GM12872 (cell line): Measurements from ENCODE around the gene KDM6A.
A peak's percentile ranks its signal among the peaks of the same experiment; 100 is the strongest.

Experiments used
- TF ChIP-seq, protein P1 (sequence below): IDR thresholded peaks from 3 replicates; pipeline ENCODE4 v1.5.1; 2011; ENCODE audit warnings: low read depth, mild to moderate bottlenecking, low read length, moderate library complexity; ENCODE audit not compliant: insufficient read depth

The KDM6A gene

DNA sequence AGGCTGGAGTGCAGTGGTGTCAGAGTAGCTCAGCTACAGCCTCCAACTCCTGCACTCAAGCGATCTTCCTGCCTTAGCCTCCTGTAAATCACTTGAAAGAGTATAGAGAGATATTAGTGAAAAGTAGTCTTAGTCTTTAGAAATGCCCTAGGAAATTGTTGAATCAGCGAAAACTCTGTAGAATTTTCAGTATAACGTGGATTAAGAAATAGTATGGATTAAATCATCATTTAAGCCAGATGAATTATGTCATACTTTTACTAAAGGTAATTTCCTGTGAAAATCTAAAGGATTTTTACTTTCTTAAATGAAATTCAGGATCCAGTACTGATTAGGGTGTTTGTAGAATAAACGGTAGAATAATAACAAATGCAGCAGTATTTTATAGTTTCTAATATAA, 163.2 kb downstream of the KDM6A start:
- TF ChIP-seq, protein P1, sequence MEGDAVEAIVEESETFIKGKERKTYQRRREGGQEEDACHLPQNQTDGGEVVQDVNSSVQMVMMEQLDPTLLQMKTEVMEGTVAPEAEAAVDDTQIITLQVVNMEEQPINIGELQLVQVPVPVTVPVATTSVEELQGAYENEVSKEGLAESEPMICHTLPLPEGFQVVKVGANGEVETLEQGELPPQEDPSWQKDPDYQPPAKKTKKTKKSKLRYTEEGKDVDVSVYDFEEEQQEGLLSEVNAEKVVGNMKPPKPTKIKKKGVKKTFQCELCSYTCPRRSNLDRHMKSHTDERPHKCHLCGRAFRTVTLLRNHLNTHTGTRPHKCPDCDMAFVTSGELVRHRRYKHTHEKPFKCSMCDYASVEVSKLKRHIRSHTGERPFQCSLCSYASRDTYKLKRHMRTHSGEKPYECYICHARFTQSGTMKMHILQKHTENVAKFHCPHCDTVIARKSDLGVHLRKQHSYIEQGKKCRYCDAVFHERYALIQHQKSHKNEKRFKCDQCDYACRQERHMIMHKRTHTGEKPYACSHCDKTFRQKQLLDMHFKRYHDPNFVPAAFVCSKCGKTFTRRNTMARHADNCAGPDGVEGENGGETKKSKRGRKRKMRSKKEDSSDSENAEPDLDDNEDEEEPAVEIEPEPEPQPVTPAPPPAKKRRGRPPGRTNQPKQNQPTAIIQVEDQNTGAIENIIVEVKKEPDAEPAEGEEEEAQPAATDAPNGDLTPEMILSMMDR = no peak

DNA sequence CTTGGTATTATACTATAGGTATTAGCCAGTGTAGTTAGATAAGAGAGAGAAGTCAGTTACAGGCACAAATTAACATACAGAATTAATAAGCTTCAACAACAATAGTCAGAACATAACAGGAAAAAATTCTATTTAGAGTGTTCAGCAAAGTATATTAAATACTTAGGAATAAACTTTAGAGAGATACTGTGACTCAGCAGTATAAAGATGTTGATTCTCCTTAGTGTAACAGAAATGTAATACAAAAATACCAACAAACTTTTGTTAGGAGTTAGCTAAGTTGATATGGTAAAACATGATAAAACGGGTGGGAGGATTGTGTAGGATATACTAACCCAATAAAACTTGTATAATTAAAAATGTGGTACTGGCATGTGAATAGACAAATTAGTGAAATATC, 173.4 kb downstream of the KDM6A start:
- TF ChIP-seq, protein P1 = no peak

DNA sequence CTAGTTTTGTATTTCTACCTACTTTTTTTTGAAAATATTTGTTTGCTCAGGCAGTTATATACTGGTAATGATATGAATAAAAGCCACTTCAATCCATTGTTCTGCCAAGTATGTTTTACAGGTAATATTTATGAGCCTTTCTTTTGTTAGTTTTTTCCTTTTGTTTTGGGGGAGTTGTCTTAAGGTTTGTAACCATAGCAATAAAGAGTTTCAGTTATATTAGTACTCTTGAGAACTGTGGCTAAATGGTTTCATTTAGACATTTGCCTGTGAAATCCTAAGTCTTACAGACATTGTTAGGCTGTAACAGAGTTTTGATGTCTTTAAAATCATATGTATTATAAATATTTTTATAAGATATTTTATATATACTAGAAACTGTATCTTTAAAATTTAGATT, 177.6 kb downstream of the KDM6A start:
- TF ChIP-seq, protein P1 = no peak

DNA sequence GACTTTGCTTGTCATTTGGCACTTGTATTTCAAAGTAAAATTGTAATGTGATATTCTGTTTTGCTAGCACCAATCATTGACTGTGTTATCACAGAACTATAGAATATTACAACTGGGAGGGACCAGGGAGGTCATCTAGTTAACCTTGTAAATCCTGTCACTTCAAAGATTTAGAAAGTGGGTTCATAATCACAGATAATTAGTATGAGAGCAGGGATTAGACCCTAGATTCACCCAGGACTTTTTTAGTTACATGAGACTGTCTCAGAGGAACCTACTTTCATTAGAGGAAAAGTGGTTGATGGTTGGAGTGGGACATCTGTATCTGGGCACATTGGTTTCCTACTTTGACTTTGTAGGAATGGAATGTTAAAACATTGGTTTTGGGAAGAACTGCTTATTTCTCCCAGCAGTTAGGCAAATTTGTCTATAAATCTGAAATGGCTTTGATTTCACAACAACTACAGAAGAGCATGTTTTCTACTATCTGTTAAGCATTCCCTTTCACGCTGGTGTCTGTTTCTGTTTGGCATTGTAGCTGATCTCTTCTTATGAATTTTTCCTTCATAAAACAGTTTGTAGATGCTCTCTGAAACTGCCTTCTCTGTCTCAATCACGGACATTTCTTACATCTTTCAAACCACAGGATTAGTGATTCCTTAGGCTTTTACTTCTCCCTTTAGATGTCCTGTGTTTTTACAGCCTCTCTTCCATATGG, 183.6 kb downstream of the KDM6A start:
- TF ChIP-seq, protein P1 = no peak

DNA sequence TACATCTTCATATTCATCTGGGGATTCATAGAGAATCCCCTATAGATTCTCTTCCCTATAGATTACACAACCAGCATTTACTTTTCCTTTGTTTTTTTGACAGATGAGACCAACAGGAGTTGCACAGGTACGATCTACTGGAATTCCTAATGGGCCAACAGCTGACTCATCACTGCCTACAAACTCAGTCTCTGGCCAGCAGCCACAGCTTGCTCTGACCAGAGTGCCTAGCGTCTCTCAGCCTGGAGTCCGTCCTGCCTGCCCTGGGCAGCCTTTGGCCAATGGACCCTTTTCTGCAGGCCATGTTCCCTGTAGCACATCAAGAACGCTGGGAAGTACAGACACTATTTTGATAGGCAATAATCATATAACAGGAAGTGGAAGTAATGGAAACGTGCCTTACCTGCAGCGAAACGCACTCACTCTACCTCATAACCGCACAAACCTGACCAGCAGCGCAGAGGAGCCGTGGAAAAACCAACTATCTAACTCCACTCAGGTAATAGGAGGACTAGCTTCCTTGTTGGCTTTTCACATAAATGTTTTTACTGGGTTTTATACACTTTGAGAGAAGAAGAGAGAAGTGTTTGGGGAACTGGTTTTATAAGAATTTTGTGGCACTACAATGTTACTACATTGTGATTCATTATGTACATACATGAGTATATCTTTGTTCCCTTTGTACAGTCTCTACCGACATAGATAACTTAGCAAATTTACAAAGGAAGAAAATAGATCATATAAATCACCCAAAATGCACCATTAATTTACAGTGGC, 190.5 kb downstream of the KDM6A start:
- TF ChIP-seq, protein P1 = no peak

DNA sequence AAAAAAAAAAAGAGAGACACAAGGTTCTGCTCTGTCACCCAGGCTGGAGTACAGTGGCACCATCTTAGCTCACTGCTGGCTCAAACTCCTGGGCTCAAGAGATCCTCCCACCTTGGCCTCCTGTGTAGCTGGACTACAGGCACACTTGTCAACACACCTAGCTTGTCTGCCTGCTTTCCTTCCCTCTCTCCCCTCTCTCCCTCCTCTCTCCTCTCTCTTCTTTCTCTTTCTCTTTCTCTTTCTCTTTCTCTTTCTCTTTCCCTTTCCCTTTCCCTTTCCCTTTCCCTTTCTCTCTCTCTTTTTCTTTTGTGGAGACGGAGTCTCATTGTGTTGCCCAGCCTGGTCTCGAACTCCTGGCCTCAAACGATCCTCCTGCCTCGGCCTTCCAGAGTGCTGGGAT, 195.6 kb downstream of the KDM6A start:
- TF ChIP-seq, protein P1 = no peak

DNA sequence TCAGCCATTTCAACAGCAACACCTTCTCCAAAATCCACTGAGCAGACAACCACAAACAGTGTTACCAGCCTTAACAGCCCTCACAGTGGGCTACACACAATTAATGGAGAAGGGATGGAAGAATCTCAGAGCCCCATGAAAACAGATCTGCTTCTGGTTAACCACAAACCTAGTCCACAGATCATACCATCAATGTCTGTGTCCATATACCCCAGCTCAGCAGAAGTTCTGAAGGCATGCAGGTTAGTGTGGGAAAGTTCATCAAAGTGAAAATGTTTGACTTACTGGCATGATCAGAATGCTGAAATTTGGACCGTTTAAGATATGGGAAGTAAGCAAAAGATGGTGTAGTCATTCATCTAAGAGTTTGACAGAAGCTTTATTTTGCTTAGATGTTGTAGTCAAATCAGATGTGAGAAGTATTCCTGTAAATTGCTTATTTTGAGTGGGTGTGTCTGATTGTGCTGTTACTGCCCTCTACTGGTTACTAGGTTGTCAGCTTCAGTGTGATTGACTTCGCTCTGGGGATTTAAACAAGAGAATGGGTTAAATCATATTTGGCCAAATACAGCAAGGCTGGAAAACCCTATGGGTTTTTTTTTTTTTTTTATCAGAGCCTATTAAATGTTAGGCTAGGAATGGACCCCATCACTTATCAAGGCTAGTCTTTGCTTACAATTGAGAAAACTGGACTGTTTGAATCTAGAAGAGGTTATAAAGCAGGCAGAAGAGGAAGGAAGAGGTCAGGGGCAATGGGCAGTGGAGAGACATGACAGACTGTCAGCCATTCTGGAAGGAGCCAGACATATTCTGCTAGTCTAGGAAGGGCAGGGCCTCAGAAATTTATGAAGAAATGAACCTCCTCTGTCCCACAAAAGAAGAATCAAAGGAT, 197.4 kb downstream of the KDM6A start:
- TF ChIP-seq, protein P1 = peak; percentile 55
